B cell (primary cell): ENCODE data around the gene HHAT. TPM values are rescaled to one million over a fixed set of nuclear protein-coding genes. Genes with fewer than 3 reads are reported as not detected.

ENCODE experiments used
- ATAC-seq: fragments of 200-7000 bp; cut with Tn5 transposase; one replicate; pipeline ENCODE4 v1.10.0; 2021; ENCODE audit warnings: low read depth, mild to moderate bottlenecking, moderate number of reproducible peaks, moderate library complexity
- CTCF ChIA-PET: fragments of 350-600 bp; sonication (Branson Sonifier 250); formaldehyde crosslinking; loops from one replicate; lab custom pipeline; 2021; ENCODE audit warnings: antibody characterized with exemption, inconsistent platforms; lab: Charles Lee
- POLR2A ChIA-PET: fragments of 350-600 bp; sonication (Branson Sonifier 250); formaldehyde crosslinking; loops from one replicate; lab custom pipeline; 2021; ENCODE audit warnings: antibody characterized with exemption; lab: Charles Lee
- DNase-seq: peaks from one replicate; pipeline ENCODE4 v3.0.0; 2013
- H2AFZ ChIP-seq: 2 replicates; pipeline ENCODE4 v1.6.1; 2012; ENCODE audit warnings: mild to moderate bottlenecking, low read depth, low read length; ENCODE audit not compliant: insufficient read depth, poor library complexity, severe bottlenecking
- H3K27ac ChIP-seq, 2 donors: 1 replicate in 1 of 2; 2 replicates in 1 of 2; pipeline ENCODE4 v1.5.1; 2012 to 2013; ENCODE audit warnings: low read length in 2 of 2, mild to moderate bottlenecking in 2 of 2, moderate library complexity in 1 of 2
- H3K27me3 ChIP-seq, 4 experiments: fragments of 200-600 bp in 1 of 4; sonication (generic) in 1 of 4; replicated peaks in 1 of 4; 1 replicate in 2 of 4; 2 replicates in 2 of 4; pipeline versions ENCODE4 v1.6.1 to v1.7.0; 2013 to 2016; ENCODE audit warnings: low read length in 3 of 4, mild to moderate bottlenecking in 2 of 4, mixed read lengths in 1 of 4, moderate library complexity in 1 of 4; ENCODE audit not compliant: insufficient read depth in 4 of 4, control insufficient read depth in 3 of 4; ENCODE audit errors: control extremely low read depth in 1 of 4
- H3K36me3 ChIP-seq, 2 experiments: replicated peaks in 1 of 2; 1 replicate in 1 of 2; 2 replicates in 1 of 2; pipeline versions ENCODE4 v1.6.1 to v1.7.1; 2013; ENCODE audit warnings: low read length in 1 of 2; ENCODE audit not compliant: insufficient read depth in 2 of 2, control insufficient read depth in 1 of 2; ENCODE audit errors: control extremely low read depth in 1 of 2, extremely low read depth in 1 of 2
- H3K4me1 ChIP-seq, 2 donors: fragments of 200-600 bp in 1 of 2; sonication (generic) in 1 of 2; 1 replicate in 1 of 2; 2 replicates in 1 of 2; pipeline versions ENCODE4 v1.5.1 to v1.6.1; 2013 to 2017; ENCODE audit warnings: low read length in 2 of 2; ENCODE audit not compliant: control insufficient read depth in 2 of 2, insufficient read depth in 2 of 2
- H3K4me2 ChIP-seq: replicated peaks from 2 replicates; pipeline ENCODE3; 2012; ENCODE audit warnings: mild to moderate bottlenecking, low read depth, low read length; ENCODE audit not compliant: poor library complexity, severe bottlenecking
- H3K4me3 ChIP-seq, 5 experiments: fragments of 200-600 bp in 1 of 5; sonication (generic) in 1 of 5; 1 replicate in 3 of 5; 2 replicates in 2 of 5; pipeline versions ENCODE4 v1.5.1 to v1.7.0; 2011 to 2016; ENCODE audit warnings: low read length in 4 of 5, mild to moderate bottlenecking in 4 of 5, low read depth in 2 of 5, control low read depth in 1 of 5, moderate library complexity in 1 of 5; ENCODE audit not compliant: insufficient read depth in 1 of 5; ENCODE audit errors: control extremely low read depth in 1 of 5, extremely low read depth in 1 of 5
- H3K79me2 ChIP-seq: fragments of 200-600 bp; sonication (generic); one replicate; pipeline ENCODE4 v1.6.0; 2016; ENCODE audit warnings: low read length; ENCODE audit not compliant: control insufficient read depth, insufficient read depth
- H3K9ac ChIP-seq: fragments of 200-600 bp; sonication (generic); 2 replicates; pipeline ENCODE4 v1.6.1; 2017; ENCODE audit warnings: mild to moderate bottlenecking, low read length, moderate library complexity
- H3K9me3 ChIP-seq, 3 donors: one replicate each; pipeline versions ENCODE4 v1.6.1 to v1.7.1; 2013; ENCODE audit warnings: low read length in 2 of 3; ENCODE audit not compliant: control insufficient read depth in 2 of 3, insufficient read depth in 1 of 3; ENCODE audit errors: control extremely low read depth in 1 of 3
- H4K20me1 ChIP-seq: 2 replicates; pipeline ENCODE4 v1.6.0; 2012; ENCODE audit warnings: mild to moderate bottlenecking, low read length; ENCODE audit not compliant: insufficient read depth, control insufficient read depth, poor library complexity, severe bottlenecking
- H3K27ac Mint-ChIP-seq: one replicate; pipeline ENCODE4 v1.8.0; 2021; ENCODE audit warnings: mixed read lengths
- H3K27me3 Mint-ChIP-seq: one replicate; pipeline ENCODE4 v1.8.0; 2021; ENCODE audit warnings: mixed read lengths
- H3K4me1 Mint-ChIP-seq: one replicate; pipeline ENCODE4 v1.8.0; 2021; ENCODE audit warnings: mixed read lengths
- H3K4me3 Mint-ChIP-seq: one replicate; pipeline ENCODE4 v1.8.0; 2021; ENCODE audit warnings: mixed read lengths
- H3K9me3 Mint-ChIP-seq: one replicate; pipeline ENCODE4 v1.8.0; 2022; ENCODE audit warnings: mixed read lengths; ENCODE audit not compliant: insufficient read depth
- CTCF ChIP-seq: fragments of 200-600 bp; IDR thresholded peaks from one replicate; pipeline ENCODE4 v1.8.0; 2022; ENCODE audit warnings: antibody characterized with exemption, mild to moderate bottlenecking
- EZH2 ChIP-seq: IDR thresholded peaks from 2 replicates; pipeline ENCODE4 v1.6.1; 2012; ENCODE audit warnings: borderline replicate concordance, low read depth, mild to moderate bottlenecking, moderate library complexity, low read length; ENCODE audit not compliant: insufficient read depth, poor library complexity, severe bottlenecking
- WGBS: methylation state at CpG from one replicate; pipeline ENCODE4 v1.1.5; 2013; ENCODE audit warnings: missing lambda C conversion rate; ENCODE audit not compliant: insufficient coverage; 5-methylcytosine and 5-hydroxymethylcytosine counted together
- intact Hi-C: fragments of 100-400 bp; cut with micrococcal nuclease; formaldehyde crosslinking; loops from one replicate; pipeline ENCODE4 v1.10.0; 2022
- polyA plus RNA-seq: library from polyadenylated mRNA; depleted of rRNA; stranded (reverse); fragments of >200 nt; gene quantifications from 2 replicates; pipeline ENCODE4 v1.2.3, GENCODE V29; 2012
- total RNA-seq, 2 donors: library from RNA; stranded (reverse); fragments of 120-200 nt in 1 of 2; gene quantifications; 1 replicate in 1 of 2; 2 replicates in 1 of 2; pipeline versions ENCODE4 v1.2.3 to v1.2.4, GENCODE V29; 2013 to 2022

HHAT gene
- total and polyA plus RNA-seq, 2 donors (not counting 1 experiment from before 2014, with no cell fraction given), result 4.0 to 28.2 TPM

GRCh38 chr1:210321552-210321951 lies 7.2 kb upstream of the HHAT start:
- H3K27ac ChIP-seq, result no peak overlapping the region
- Mint-ChIP-seq H3K27ac (no peak overlapping the region), H3K4me1 (no peaks in the 10 kb centered on the region), H3K9me3 (peaks cover 2% of the 10 kb centered on the region), H3K4me3 (no peak overlapping the region), H3K27me3 (peaks cover 40% of the 10 kb centered on the region)
- POLR2A ChIA-PET, result no interaction called here
- H4K20me1 ChIP-seq, result no peaks in the 10 kb centered on the region
- 100% methylated on average over 4 of the region's 8 CpGs for WGBS
- H3K27me3 ChIP-seq, result peaks cover 0 to 6% (median 0%) of the 10 kb centered on the region in 4 experiments
- no peaks in the 10 kb centered on the region for H3K79me2 ChIP-seq
- no peak for ATAC-seq
- H3K9me3 ChIP-seq, result no peaks in the 10 kb centered on the region
- TF ChIP-seq EZH2 (no peak), CTCF (no peak)
- no peak overlapping the region for H3K4me3 ChIP-seq
- no peaks in the 10 kb centered on the region for H3K36me3 ChIP-seq
- intact Hi-C loops, result no loop called here
- CTCF ChIA-PET, result interaction anchor here (1.6 kb wide), 1 partner anchor 11 kb away, joined by 5 read pairs; no protein-coding TSS in a partner anchor
- no peak overlapping the region for H2AFZ ChIP-seq
- no peak overlapping the region for H3K4me2 ChIP-seq
- H3K4me1 ChIP-seq, result no peaks in the 10 kb centered on the region
- DNase-seq, result no peak
- no peak overlapping the region for H3K9ac ChIP-seq

GRCh38 chr1:210323957-210324356 lies 4.7 kb upstream of the HHAT start:
- peaks cover 7% of the 10 kb centered on the region for H3K4me1 Mint-ChIP-seq
- Histone ChIP-seq H3K27me3 (peaks cover 0 to 6% (median 0%) of the 10 kb centered on the region in 4 experiments), H3K36me3 (no peaks in the 10 kb centered on the region), H3K4me3 (no peak overlapping the region), H3K9me3 (no peaks in the 10 kb centered on the region), H3K79me2 (no peaks in the 10 kb centered on the region), H4K20me1 (no peaks in the 10 kb centered on the region), H3K4me1 (peaks cover 7 to 9% of the 10 kb centered on the region in 2 donors), H3K27ac (no peak overlapping the region), H2AFZ (no peak overlapping the region), H3K4me2 (no peak overlapping the region), H3K9ac (no peak overlapping the region)
- ATAC-seq, result no peak
- intact Hi-C loops, result no loop called here
- no peak for DNase-seq
- no peak overlapping the region for H3K4me3 Mint-ChIP-seq
- H3K27ac Mint-ChIP-seq, result no peak overlapping the region
- TF ChIP-seq CTCF, result no peak
- TF ChIP-seq EZH2, result no peak
- H3K27me3 Mint-ChIP-seq, result peaks cover 34% of the 10 kb centered on the region
- ChIA-PET POLR2A (no interaction called here), CTCF (no interaction called here)
- H3K9me3 Mint-ChIP-seq, result peaks cover 2% of the 10 kb centered on the region
- WGBS, result no CpG with 5 or more reads among the region's 1 CpG
